ENCODE measurements around the gene ITPR2.

ITPR2 gene

DNA sequence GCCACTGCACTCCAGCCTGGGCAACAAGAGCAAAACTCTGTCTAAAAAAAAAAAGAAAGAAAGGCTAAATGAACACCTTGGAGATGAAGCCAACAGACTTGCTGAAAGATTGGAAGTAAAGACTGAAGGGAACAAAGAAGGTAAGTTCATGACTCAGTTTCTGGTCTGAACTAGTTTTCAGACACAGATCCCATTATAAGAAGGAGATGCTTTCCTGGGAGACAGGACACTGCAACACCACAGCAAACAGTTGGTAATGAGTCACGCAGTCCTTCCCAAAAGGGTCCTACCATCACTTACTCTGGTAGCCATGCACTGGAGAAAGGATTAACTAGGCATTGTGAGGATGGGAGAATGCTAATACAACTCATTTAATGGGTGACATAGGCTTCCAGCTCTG is 540.4 kb downstream of the ITPR2 start:
- DNase-seq (ENCODE audit: low read depth), result no peak

DNA sequence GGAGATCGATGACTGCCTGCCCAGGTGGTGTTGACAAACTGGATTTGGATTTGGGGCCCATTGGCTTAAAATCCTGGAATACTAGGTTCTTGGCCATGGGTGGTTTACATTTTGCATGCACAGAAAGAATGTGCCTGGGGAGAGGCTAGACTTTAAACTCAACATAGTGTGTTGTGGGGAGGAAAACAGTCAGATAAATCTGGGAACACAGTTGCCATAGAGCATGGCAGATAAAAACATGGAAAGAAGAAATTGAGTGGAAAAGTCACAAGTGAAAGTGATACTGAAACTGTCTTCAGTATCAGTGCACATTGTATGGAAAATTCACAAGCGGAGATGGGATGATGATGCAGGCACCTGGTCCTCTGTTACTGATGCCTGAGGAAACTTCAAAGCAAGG is 542.4 kb downstream of the ITPR2 start:
- DNase-seq (ENCODE audit: low read depth), result no peak

DNA sequence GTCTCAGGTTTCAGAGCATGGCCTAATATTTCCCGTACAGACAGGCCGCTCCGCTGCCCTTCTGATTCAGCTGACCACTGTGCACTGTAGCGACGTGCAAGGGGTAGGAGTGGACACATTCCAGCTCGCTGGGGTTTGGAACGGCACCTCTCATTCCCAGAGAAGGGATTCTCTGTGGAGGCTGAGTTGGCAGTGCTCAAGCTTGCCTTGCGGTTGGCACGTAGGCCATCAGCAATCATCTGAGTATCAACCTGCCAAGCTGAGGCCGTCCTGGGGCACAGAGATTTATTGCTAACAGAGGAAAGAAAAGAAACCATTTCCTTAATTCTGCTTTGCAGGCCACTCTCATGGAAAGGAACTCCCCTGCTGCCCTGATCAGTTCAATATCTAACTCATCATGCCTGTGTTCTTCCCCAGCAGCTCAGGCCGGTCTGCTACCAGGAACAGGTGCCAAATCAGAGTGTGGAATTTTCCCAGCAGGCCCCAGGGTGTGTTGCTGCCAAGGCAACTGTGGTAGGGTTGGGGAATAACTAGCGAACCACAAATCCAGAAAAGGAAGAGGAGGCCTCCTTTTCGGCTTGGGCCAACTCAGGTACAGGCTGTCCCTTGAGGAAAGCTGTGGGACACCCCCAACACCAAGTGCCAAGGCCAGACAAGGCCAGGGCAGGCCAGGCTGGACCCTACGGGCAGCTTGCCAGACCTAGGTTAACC is 545.2 kb downstream of the ITPR2 start:
- no peak for DNase-seq (ENCODE audit: low read depth)

Data from activated gamma-delta T cell treated with anti-CD3 and anti-CD28 coated beads, Interleukin-2, amount 50 U/mL, for 16 hours (primary cell).